A549 (cell line): Measurements from ENCODE around the gene PARP8.

Experiments used
- JUN ChIP-seq, 2 experiments: fragments of >200 bp; sonication (Bioruptor Twin); formaldehyde crosslinking; IDR thresholded peaks; 2 replicates in 1 of 2; 3 replicates in 1 of 2; pipeline ENCODE4 v1.6.1; 2016 to 2017
- KDM5A ChIP-seq: fragments of 200-600 bp; sonication (generic); IDR thresholded peaks from 2 replicates; pipeline ENCODE4 v1.6.1; 2016; ENCODE audit warnings: antibody characterized with exemption, mild to moderate bottlenecking
- MAFK ChIP-seq: fragments of 450-650 bp; IDR thresholded peaks from 2 replicates; pipeline ENCODE4 v1.6.1; 2014; ENCODE audit not compliant: partially characterized antibody
- NR3C1 ChIP-seq: fragments of >200 bp; sonication (Bioruptor Twin); formaldehyde crosslinking; IDR thresholded peaks from 3 replicates; pipeline ENCODE4 v1.6.1; 2017
- RFX5 ChIP-seq: fragments of 450-650 bp; IDR thresholded peaks from 2 replicates; pipeline ENCODE4 v1.7.1; 2014; ENCODE audit warnings: antibody characterized with exemption, mild to moderate bottlenecking, moderate library complexity
- SMC3 ChIP-seq: fragments of >200 bp; sonication (Bioruptor Twin); formaldehyde crosslinking; IDR thresholded peaks from 3 replicates; pipeline ENCODE4 v1.6.1; 2018; ENCODE audit warnings: inconsistent platforms
- TF ChIP-seq, protein P1 (sequence below): fragments of >200 bp; sonication (Bioruptor Twin); formaldehyde crosslinking; IDR thresholded peaks from 3 replicates; pipeline ENCODE4 v1.5.1; 2016

DNA sequence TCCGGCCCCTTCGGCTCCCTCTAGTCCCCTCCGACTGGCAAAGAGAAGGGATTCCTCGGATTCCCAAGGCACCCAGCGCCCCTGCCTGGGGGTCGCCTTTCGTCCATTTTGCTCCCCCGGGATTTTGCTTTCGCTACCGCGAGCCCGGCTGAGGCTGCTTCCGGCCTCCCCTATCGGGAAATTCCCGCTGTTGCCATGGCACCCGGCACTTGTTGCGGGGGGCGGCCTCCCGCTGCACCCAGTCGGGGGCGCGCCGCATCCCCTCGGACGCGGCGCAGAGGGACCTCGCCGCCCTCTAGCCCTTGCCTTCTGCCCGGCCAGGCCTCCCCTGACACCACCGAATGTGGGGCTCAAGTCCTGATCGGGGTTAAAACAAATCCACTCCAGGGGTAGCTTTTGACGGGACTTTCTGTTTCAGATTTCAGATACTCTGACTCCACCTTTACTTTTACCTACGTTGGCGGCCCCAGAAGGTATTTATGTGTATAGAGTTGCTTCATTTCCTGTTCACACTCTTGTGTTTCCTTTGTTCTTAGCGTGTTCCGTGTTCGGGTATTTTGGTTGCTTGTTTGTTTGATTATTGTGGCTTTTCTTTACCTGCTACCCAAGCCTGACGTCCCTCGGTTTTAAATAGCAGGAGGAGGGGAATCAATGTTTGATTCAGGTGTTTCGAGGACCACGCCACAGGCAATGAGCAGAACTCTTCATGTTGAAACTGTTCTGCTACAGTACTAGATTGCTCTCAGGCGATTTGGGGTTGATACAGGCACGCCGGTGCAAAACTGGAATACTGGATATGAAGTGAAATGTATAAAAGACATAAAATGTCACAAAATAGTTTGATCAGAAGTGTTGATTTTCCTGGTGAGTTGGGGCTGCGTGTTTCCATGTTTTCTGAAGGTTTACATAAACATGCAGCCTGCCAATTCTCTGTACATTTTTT is 1.5 kb downstream of the PARP8 start:
- TF ChIP-seq, protein P1, sequence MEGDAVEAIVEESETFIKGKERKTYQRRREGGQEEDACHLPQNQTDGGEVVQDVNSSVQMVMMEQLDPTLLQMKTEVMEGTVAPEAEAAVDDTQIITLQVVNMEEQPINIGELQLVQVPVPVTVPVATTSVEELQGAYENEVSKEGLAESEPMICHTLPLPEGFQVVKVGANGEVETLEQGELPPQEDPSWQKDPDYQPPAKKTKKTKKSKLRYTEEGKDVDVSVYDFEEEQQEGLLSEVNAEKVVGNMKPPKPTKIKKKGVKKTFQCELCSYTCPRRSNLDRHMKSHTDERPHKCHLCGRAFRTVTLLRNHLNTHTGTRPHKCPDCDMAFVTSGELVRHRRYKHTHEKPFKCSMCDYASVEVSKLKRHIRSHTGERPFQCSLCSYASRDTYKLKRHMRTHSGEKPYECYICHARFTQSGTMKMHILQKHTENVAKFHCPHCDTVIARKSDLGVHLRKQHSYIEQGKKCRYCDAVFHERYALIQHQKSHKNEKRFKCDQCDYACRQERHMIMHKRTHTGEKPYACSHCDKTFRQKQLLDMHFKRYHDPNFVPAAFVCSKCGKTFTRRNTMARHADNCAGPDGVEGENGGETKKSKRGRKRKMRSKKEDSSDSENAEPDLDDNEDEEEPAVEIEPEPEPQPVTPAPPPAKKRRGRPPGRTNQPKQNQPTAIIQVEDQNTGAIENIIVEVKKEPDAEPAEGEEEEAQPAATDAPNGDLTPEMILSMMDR = no peak
- TF ChIP-seq KDM5A = no peak
- TF ChIP-seq RFX5 = no peak
- TF ChIP-seq NR3C1 = no peak
- TF ChIP-seq JUN (IDR thresholded peaks at IDR 0.05) = no peak
- no peak for TF ChIP-seq MAFK
- no peak for TF ChIP-seq SMC3
